Hepatocyte (in vitro differentiated cells): ENCODE measurements around the gene ZNF385D. TPM values are rescaled to one million over a fixed set of nuclear protein-coding genes. Genes with fewer than 3 reads are reported as not detected.

Experiments used
- DNase-seq: peaks from one replicate; pipeline ENCODE4 v3.0.0-alpha.2; 2016; ENCODE audit warnings: low spot score
- H2AFZ ChIP-seq: fragments of 200-600 bp; sonication (generic); 2 replicates; pipeline ENCODE4 v1.6.0; 2016; ENCODE audit warnings: antibody characterized with exemption, mild to moderate bottlenecking
- H3K27ac ChIP-seq: fragments of 200-600 bp; sonication (generic); 2 replicates; pipeline ENCODE4 v1.5.1; 2016; ENCODE audit warnings: mild to moderate bottlenecking
- H3K27me3 ChIP-seq: fragments of 200-600 bp; sonication (generic); 2 replicates; pipeline ENCODE4 v1.6.1; 2016
- H3K36me3 ChIP-seq: fragments of 200-600 bp; sonication (generic); replicated peaks from 2 replicates; pipeline ENCODE4 v1.5.1; 2016; ENCODE audit warnings: low read depth; ENCODE audit not compliant: insufficient read depth
- H3K4me1 ChIP-seq: fragments of 200-600 bp; sonication (generic); 2 replicates; pipeline ENCODE4 v1.5.1; 2016; ENCODE audit warnings: mild to moderate bottlenecking, moderate library complexity; ENCODE audit not compliant: insufficient read depth
- H3K4me2 ChIP-seq: fragments of 200-600 bp; sonication (generic); 2 replicates; pipeline ENCODE4 v1.6.0; 2016
- H3K4me3 ChIP-seq: fragments of 200-600 bp; sonication (generic); 2 replicates; pipeline ENCODE4 v1.5.1; 2016; ENCODE audit warnings: mild to moderate bottlenecking
- H3K79me2 ChIP-seq: fragments of 200-600 bp; sonication (generic); 2 replicates; pipeline ENCODE4 v1.6.0; 2017; ENCODE audit warnings: mild to moderate bottlenecking
- H3K9me2 ChIP-seq: fragments of 200-600 bp; sonication (generic); replicated peaks from 2 replicates; pipeline ENCODE4 v1.6.0; 2017; ENCODE audit warnings: mild to moderate bottlenecking; ENCODE audit not compliant: insufficient read depth
- H3K9me3 ChIP-seq: fragments of 200-600 bp; sonication (generic); 2 replicates; pipeline ENCODE4 v1.5.1; 2016; ENCODE audit warnings: low read depth, mild to moderate bottlenecking
- H4K20me1 ChIP-seq: fragments of 200-600 bp; sonication (generic); 2 replicates; pipeline ENCODE4 v1.6.0; 2016; ENCODE audit warnings: mild to moderate bottlenecking; ENCODE audit not compliant: insufficient read depth, poor library complexity, severe bottlenecking
- CTCF ChIP-seq: fragments of 200-600 bp; sonication (generic); IDR thresholded peaks from 2 replicates; pipeline ENCODE4 v1.5.1; 2016; ENCODE audit warnings: antibody characterized with exemption, mild to moderate bottlenecking; ENCODE audit not compliant: poor library complexity
- EZH2 ChIP-seq: fragments of 200-600 bp; sonication (generic); IDR thresholded peaks from 2 replicates; pipeline ENCODE4 v1.6.1; 2016; ENCODE audit warnings: antibody characterized with exemption, mild to moderate bottlenecking, borderline replicate concordance
- EZH2phosphoT487 ChIP-seq: fragments of 200-600 bp; sonication (generic); IDR thresholded peaks from one replicate; pipeline ENCODE4 v1.6.1; 2018; ENCODE audit warnings: antibody characterized with exemption, mild to moderate bottlenecking, low read depth, moderate library complexity; ENCODE audit not compliant: unreplicated experiment, severe bottlenecking
- WGBS: methylation state at CpG from one replicate; pipeline ENCODE4 v1.1.6; 2016; ENCODE audit warnings: low lambda C conversion rate; ENCODE audit errors: missing lambda C conversion rate; 5-methylcytosine and 5-hydroxymethylcytosine counted together
- polyA plus RNA-seq: library from polyadenylated mRNA; unstranded; fragments of >200 nt; fragmentation: Nextera tagmentation; extraction: Ambion mirVana; gene quantifications from 2 replicates; pipeline ENCODE4 v1.2.1, GENCODE V29; 2016
- total RNA-seq: library from RNA; depleted of rRNA; stranded (reverse); fragments of >200 nt; gene quantifications from 2 replicates; pipeline ENCODE4 v1.2.3, GENCODE V29; 2014

Gene ZNF385D
- total and polyA plus RNA-seq, 2 experiments from 2014 or later = 4.9 to 7.4 TPM

GRCh38 chr3:21421096-21421495 lies 329.9 kb downstream of the ZNF385D start:
- Histone ChIP-seq H3K27ac (no peak overlapping the region), H4K20me1 (no peaks in the 10 kb centered on the region), H3K27me3 (no peaks in the 10 kb centered on the region), H2AFZ (no peak overlapping the region), H3K9me3 (no peaks in the 10 kb centered on the region), H3K36me3 (no peaks in the 10 kb centered on the region), H3K4me2 (no peak overlapping the region), H3K79me2 (no peaks in the 10 kb centered on the region), H3K4me1 (no peaks in the 10 kb centered on the region), H3K4me3 (no peak overlapping the region), H3K9me2 (no peaks in the 10 kb centered on the region)
- TF ChIP-seq EZH2phosphoT487 (no peak), CTCF (no peak), EZH2 (no peak)
- 71% methylated on average over 9 of the region's 9 CpGs for WGBS
- DNase-seq = no peak

DNA sequence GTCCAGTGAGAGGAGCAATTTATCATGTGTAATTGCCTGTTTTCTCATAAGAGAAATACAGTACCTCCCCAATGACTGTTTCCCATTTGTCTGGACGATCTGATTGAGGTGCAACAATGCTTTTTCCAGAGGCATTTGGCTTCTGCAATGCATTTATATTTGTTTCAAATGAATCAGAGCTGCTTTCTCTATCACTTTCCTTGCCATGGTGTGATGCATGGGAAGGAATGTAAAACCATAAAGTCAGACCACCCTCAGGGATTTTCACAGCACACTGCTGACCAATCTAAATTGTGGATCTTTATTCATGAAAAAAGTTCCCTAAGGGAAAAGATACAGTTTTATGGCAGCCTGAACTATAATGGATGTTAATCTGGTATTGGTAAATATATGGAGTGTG lies 333.0 kb downstream of the ZNF385D start:
- H3K9me2 ChIP-seq = no peaks in the 10 kb centered on the region
- H3K9me3 ChIP-seq = no peaks in the 10 kb centered on the region
- H3K4me3 ChIP-seq = no peak overlapping the region
- no peak overlapping the region for H2AFZ ChIP-seq
- no peak overlapping the region for H3K27ac ChIP-seq
- no peaks in the 10 kb centered on the region for H3K27me3 ChIP-seq
- H3K4me2 ChIP-seq = no peak overlapping the region
- TF ChIP-seq CTCF (no peak), EZH2phosphoT487 (no peak), EZH2 (no peak)
- H4K20me1 ChIP-seq = no peaks in the 10 kb centered on the region
- H3K4me1 ChIP-seq = no peaks in the 10 kb centered on the region
- H3K36me3 ChIP-seq = no peaks in the 10 kb centered on the region
- no peak for DNase-seq
- H3K79me2 ChIP-seq = no peaks in the 10 kb centered on the region
- WGBS = 26% methylated on average over 1 of the region's 1 CpG

- no peak for DNase-seq
- Histone ChIP-seq H2AFZ (no peak overlapping the region), H3K4me2 (no peak overlapping the region), H3K27ac (no peak overlapping the region), H3K27me3 (no peaks in the 10 kb centered on the region), H3K4me3 (no peak overlapping the region), H3K9me3 (no peaks in the 10 kb centered on the region), H3K36me3 (no peaks in the 10 kb centered on the region), H4K20me1 (no peaks in the 10 kb centered on the region), H3K4me1 (no peaks in the 10 kb centered on the region), H3K9me2 (no peaks in the 10 kb centered on the region), H3K79me2 (no peaks in the 10 kb centered on the region)
- TF ChIP-seq CTCF = no peak
- no peak for TF ChIP-seq EZH2phosphoT487
- no peak for TF ChIP-seq EZH2
- 72% methylated on average over 4 of the region's 4 CpGs for WGBS
These were observed 336.5 kb downstream of the ZNF385D start for GRCh38 chr3:21414506-21414905.

DNA sequence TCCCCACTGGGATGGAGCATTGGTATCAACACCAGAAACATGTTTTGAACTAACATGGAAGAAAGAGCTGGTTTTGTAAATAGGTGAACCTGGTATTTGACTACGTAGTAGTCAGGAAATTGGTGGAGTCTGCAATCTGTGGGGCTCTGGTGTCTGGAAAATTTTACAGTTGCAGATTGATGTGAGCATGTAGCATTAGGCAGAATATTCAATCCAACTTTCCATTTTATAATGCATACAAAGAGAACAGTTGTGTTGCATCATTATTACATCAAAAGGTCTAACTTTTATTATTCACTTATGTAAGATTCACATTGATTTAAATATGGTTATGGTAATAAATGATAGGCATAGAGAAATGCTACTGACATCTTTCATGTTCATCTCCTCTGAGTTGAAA lies 340.0 kb downstream of the ZNF385D start:
- DNase-seq = no peak
- H3K4me3 ChIP-seq = no peak overlapping the region
- no peak overlapping the region for H3K27ac ChIP-seq
- no peaks in the 10 kb centered on the region for H3K36me3 ChIP-seq
- no peaks in the 10 kb centered on the region for H3K9me3 ChIP-seq
- no peaks in the 10 kb centered on the region for H3K79me2 ChIP-seq
- 84% methylated on average over 1 of the region's 1 CpG for WGBS
- TF ChIP-seq EZH2 = no peak
- TF ChIP-seq CTCF = no peak
- TF ChIP-seq EZH2phosphoT487 = no peak
- no peak overlapping the region for H3K4me2 ChIP-seq
- no peaks in the 10 kb centered on the region for H4K20me1 ChIP-seq
- H2AFZ ChIP-seq = no peak overlapping the region
- H3K4me1 ChIP-seq = no peaks in the 10 kb centered on the region
- no peaks in the 10 kb centered on the region for H3K27me3 ChIP-seq
- H3K9me2 ChIP-seq = no peaks in the 10 kb centered on the region
